ENCODE measurements around the gene WFDC2.
"Not testable (repeated sequence)": the region's sequence is repeated elsewhere in the genome, so short reads cannot be mapped to it uniquely, and the experiment has no call there.

Gene WFDC2

DNA sequence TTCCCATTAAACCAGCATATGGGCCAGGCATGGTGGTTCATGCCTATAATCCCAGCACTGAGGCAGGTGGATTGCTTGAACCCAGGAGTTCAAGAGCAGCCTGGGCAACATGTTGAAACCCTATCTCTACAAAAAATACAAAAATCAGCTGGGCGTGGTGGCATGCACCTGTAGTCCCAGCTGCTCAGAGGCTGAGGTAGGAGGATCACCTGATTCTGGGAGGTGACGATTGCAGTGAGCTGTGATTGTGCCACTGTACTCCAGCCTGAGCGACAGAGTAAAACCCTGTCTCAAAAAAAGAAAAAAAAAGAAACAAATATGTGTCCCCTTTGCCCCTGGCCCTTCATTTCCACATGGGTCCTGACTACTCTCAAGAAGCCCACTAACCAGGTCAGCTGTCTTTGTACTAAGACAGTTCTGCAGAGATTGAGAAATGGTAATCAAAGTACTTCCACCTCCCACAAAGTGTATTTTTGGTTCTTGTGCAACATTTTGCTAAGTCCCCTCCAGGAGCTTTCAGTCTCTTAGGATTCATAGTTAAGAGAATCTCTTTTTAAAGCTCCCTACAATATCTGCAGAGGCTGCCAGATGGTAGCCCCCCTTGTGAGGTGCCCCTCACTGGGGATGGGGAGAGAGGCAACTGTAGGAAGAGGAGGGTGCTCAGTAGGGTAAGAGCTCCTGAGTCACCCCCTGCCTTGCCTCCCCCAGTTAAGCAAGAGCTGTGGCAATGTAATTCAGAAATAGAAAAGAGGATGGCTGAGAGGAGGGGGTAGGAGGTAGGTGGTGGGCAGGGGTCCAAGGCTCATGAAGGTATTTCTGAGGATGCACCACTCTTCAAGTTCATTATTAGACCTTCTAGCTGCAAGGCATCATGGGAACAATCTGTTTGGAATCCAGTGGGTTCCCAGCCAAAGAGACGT lies 16.5 kb upstream of the WFDC2 start:
- no peak for DNase-seq

DNA sequence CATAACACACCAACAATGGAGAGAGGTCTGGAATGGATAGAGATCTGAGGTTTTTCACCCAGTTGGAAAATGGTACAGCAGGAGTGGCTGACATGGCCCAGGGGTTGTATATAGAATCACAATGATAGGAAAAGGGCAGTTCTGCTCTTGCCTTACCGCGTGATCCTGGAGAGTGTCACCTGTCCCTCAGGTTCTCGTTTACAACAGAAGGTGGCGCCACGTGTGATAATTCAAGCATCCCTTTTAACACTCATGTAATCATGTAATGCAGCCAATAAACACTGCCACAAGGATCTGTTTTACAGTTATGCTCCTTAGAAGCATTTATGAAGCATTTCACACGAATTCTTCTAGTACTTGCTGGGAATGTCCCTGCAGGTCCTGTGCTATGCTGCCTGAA lies 12.9 kb upstream of the WFDC2 start:
- DNase-seq, result peak; percentile 45 to 57

DNA sequence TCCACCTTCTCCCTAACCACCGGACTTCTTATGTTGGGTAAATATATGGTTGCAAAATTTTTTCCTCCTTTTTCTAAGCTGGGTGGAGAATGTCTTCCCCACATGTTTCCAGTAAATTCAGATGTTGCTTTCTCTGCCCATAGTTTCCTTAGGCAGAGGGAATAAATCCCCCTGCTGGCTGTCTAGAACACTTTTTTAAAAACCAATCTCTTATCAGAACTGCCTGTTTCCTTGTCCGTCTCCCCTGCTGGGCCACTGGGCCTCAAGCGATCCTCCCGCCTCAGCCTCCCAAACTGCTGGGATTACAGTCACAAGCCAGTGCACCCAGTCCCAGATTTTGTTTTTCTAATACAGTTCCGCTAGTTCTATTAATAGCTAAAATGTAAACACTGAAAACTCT lies 9.9 kb upstream of the WFDC2 start:
- DNase-seq, result no peak

DNA sequence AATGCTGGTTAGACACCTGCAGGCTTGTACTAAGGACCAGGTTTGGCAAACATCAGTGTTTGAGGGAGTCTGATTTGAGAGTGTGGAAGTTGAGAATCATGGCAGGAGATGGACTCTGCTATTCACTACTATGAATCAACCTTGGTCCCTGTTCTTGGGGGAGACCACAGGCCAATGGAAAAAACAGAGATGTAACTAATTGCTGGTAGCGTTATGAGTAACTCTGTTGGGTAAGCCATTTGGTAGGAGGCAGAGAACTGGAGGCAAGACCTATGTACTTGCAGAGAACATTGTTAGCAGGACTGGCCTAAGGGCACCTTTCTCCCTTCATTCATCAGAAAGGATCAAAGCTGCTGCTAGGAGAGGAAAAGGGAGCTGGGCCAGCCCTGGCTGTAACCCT lies 8.3 kb upstream of the WFDC2 start:
- DNase-seq, result no peak

DNA sequence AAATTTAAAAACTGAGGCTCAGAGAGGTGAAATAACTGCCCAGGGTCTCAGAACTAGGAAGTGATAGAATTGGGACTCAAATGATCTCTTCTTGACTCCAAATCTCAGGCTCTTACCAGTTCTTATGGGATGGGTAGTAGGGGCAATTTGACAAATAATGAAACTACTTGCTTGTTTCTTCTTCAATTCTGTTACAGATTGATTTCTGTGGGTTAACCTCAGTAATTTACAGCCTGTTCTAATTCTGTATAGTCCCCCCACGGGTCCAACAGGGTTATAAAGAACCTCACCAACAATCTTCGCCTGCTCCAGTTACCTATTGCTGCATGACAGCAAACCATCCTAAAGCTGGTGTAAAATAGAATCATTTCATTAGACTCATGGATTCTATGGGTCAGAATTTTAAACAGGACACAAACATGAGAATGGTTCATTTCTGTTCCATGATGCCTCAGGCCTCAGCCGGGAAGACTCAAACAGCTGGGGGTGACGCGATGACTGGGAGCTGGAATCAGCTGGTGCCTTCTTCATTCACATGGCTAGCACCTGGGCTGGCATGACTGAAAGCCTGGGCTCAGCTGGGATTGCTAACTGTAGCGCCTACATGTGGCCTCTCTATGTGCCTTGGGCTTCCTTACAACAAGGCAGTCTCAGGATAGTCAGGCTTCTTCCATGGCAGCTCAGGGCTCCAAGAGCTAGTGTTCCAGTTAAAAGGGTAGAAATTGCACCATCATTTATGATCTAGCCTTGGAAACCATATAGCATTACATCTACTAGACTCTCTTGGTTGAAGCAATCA lies 6.6 kb upstream of the WFDC2 start:
- DNase-seq, result no peak

DNA sequence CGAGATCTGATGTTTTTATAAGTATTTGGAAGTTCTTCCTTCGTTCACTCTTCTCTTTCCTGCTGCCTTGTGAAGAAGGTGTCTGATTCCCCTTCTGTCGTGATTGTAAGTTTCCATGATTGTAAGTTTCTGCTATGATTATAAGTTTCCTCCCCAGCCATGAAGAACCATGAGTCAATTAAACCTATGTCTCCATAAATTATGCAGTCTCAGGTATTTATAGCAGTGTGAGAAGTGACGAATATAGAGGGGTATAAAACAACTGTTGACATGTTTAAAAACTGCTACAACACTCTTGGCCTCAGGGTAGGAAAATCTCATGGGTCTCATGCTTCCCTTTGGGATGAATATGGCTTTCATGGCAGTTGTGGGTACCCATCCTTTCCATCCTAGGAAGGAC lies 5.8 kb upstream of the WFDC2 start:
- no peak for DNase-seq

DNA sequence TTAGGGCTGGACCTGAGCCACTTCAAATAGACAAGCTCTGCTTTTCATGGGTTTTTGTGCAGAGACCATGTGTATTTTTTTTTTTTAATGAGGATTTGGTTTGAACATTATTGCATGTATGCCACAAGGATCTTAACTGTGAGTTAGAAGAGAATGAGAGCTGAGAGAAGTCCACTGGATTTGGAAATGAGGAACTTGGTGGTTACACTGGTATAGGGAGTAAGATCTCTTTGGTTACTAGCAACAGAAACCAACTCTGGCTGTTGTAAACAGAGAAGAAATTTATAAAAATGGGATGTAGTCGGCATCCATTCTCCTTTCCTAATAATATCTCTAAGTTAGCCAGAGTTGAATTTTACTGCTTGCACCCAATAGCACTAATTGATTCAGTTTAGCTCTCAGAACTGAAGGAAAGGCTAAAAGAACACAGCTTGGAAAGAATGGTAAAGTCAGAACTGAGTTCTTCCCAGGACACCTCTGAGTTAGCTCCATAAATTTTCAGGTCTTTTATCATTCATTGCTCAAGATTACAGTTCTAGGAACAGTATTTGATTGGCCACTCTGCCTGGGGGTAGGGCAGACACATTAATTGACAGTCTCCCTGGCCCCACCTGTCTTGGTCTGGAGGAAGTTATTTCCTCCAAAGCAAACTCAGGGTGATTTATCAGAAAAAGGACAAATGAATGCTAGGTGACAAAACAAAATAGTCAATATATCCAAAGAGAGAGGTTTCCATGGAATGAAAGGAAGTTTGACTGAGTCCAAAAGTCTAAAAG lies 3.9 kb upstream of the WFDC2 start:
- DNase-seq, result no peak

DNA sequence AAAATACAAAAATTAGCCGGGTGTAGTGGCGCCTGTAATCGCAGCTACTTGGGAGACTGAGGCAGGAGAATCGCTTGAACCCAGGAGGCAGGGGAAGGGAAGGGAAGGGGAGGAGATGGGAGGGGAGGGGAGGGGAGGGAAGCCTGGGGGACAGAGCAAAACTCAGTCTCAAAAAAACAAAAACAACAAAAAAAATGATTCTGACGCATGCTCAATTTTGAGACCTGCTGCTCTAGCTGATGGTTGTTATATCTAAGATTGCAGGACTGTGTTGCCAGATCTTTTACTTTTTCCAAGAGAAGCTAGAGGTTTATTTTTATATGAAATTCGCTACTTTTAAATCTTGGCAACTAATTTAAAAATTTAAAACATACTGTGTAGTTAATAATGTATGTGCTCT lies 2.4 kb upstream of the WFDC2 start:
- DNase-seq, result no peak

DNA sequence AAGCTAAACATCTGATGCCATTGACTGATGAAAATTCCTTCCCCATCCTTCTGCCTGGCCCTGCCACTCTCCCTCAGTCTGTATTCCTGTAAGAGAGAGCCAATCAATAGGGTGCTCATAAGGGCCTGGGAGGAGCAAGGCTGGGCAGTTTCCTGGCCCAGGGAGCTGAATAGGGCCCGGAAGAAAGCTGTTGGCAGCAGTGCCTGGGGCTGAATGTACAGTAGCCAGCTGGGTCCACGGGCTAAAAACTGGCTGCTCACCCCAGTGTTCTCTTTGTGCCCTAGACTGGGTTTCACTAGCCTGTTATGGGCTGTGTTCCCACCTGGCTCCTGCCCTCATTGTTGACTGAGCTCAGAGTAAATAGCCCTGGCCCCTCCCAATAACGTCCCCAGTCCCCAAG lies 1.7 kb upstream of the WFDC2 start:
- DNase-seq, result no peak

DNA sequence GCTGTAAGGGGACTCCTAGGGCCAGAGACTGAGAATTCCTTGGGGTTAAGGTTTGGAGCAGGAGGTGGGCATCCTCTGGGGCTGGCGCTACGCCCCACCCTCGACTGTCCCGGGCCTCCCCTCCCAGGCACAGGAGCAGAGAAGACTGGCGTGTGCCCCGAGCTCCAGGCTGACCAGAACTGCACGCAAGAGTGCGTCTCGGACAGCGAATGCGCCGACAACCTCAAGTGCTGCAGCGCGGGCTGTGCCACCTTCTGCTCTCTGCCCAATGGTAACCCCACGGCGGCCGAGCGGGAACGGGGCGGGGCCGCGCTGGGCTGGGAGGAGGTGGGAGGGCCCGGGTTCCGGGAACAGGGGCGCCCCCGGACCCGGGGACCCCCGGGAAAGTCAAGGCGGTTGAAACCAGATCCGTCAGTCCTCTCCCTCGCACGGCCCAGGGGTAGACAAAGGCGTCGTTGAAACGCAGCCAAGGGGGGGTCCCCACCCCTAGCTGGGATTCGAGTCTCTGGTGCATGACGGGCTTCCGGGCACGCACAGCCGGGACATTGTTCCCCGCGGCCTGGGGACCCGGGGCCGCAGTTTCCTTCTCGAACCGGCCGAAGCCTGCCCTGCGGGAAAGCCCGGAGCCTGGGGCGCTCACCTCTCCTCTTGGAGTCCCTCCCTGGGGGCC lies 844 bp downstream of the WFDC2 start:
- DNase-seq, result peak; percentile 35 to 51

DNA sequence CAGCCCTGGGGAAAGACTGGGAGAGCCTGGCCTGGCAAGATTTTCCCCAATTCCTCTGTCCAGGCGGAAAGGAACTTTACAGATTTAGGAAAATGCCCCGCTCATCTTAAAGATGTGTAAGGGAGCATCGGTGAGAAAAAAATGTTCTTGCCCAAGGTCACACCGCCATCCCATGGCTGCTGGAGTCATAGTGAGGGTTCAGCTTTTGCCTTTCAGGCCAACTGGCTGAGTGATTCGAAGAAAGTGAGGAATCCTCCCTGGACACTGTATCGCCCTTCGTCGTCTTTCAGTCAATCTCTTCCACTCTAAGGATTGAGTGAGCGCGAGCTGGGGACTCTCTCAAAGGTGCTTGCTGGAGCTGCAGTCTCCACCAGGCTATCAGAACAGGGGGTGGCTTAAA lies 1.4 kb downstream of the WFDC2 start:
- peak in 1 of 2 experiments; percentile 18 for DNase-seq

DNA sequence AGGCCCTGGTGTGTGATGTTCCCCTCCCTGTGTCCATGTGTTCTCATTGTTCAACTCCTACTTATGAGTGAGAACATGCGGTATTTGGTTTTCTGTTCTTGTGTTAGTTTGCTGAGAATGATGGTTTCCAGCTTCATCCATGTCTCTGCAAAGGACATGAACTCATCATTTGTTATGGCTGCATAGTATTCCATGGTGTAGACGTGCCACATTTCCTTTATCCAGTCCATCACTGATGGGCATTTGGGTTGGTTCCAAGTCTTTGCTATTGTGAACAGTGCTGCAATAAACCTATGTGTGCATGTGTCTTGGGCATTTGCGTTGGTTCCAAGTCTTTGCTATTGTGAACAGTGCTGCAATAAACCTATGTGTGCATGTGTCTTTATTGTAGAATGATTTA lies 2.7 kb downstream of the WFDC2 start:
- not testable (repeated sequence) for DNase-seq

DNA sequence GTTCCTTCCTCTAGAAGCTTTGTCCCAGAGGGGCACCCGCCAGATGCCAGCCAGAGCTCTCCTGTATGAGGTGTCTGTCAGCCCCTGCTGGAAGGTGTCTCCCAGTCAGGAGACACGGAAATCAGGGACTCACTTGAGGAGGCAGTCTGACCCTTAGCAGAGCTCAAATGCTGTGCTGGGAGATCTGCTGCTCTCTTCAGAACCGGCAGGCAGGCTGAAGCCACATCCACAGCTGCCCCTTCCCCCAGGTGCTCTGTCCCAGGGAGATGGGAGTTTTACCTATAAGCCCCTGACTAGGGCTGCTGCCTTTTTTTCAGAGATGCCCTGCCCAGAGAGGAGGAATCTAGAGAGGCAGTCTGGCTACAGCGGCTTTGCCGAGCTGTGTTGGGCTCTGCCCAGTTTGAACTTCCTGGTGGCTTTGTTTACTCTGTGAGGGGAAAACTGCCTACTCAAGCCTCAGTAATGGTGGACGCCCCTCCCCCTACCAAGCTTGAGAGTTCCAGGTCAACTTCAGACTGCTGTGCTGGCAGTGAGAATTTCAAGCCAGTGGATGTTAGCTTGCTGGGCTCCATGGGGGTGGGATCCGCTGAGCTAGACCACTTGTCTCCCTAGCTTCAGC lies 8.1 kb downstream of the WFDC2 start:
- DNase-seq, result not testable (repeated sequence)

DNA sequence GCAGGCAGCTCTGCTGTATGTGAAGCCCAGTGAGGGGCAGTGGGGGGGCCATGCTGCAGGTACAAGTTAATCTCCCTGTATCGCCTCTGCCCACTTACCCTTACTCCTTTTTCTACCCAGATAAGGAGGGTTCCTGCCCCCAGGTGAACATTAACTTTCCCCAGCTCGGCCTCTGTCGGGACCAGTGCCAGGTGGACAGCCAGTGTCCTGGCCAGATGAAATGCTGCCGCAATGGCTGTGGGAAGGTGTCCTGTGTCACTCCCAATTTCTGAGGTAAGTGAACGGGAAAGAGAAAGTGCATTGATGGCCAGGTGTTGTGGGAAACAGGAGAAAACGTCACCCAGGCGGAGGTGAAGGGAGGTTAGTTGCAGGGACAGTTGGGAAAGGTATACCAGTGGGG lies 10.3 kb downstream of the WFDC2 start:
- no peak for DNase-seq

DNA sequence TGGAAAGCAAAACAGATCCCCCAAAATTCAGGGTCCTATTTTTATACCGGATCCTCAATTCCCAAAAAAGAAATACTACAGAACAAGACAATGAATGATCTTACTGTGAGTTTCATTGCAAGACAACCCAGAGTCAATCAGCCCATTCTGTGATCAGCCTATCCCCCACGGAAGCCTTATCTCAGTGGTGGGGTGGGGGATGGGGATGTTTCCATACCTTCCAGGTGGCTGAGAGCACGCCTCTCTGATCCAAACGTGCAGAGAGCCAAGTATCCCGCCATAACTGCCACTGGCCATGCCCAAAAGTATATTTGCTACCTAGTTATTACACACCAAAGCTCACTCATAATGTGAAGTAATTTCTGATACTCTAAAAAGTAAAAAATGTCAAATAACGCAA lies 15.1 kb downstream of the WFDC2 start:
- no peak for DNase-seq

DNA sequence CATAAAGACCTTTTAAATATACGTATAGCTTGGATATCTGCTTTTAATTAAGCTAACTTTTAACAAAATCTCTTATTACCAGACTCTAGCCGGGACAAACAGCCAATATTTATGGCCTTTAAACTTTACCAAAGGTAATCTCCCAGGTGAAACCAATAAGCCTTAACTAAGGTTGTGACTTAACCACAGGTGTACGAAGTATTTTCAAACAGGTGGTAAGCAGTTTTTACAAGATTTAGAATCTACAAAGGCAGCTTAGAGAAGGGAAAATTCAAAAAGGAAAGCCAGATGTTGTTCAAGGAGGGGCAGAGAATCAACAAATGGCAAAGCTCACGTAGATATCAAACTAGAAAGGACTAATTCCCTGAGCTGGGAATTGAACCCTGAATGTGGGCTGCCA lies 15.8 kb downstream of the WFDC2 start:
- no peak for DNase-seq

DNA sequence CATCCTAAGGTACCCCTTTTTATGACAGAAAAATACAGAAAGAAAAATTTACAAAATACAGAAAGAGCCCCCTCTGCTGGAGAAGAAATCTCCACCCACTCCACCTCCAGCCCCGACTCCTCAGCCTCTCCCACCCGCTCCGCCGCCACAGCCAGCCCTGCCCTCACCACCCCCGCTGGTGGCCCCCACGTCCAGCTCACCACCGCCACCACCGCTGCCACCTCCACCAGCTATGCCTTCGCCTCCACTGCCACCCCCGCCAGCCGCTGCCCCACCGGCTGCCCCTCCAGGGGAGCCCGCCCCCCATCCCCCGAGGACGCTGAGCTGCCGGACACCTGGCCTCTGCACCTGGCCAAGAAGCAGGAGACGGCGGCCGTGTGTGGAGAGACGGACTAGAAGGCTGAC lies 17.7 kb downstream of the WFDC2 start:
- DNase-seq, result no peak

DNA sequence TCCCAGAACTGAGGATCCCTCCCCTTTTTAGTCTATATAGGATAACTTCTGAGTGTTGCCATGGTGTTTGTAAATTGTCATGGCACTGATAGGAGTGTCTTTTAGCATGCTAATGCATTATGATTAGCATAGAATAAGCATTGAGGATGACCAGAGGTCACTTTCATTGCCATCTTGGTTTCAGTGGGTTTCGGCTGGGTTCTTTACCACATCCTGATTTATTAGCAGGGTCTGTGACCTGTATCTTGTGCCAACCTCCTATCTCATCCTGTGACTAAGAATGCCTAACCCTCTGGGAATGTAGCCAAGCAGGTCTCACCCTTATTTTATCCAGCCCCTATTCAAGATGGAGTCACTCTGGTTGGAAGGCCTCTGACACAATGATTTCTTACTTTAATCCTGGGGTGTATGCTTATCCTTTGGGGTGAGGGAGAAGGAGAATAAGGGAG lies 19.6 kb downstream of the WFDC2 start:
- DNase-seq, result no peak

DNA sequence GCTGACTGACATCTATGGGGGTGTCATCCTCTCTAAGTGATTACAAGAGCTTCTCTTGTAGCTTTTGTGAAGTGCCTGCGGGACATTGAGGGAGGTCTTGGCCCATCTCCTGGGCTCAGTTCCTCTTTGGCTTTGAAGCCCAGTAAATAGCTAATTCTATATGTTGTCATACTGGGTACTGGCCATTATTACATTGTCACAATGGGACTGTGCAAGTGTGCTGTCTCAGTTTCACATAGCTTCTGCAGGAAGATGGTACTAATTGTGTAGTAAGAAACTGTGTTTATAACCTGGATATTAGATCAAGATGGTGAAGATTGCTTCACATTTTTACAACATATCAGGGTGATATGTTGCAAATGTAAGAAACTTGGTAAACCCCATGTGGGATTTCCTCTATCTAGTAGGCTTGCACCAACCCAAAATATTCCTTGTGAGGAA lies 26.0 kb downstream of the WFDC2 start:
- no peak for DNase-seq

DNA sequence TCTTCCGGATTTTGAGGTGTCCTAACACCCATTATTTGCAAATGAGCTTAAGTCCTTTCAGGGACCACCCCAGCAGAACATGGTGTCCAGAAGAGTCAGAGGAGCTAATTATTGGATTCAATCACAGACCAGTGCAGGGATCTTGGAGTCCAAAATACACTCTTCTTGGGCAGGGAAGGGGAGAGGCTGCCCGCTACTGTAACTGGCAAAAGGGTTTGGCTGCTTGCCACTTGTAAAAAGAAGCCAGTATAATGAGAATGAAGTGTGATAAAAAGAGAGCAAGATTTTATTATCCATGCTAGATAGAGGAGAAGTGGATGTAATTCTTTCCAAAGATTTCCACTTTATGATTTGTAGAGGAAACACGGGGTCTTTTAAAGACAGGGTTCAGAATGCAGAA lies 26.6 kb downstream of the WFDC2 start:
- no peak for DNase-seq

DNA sequence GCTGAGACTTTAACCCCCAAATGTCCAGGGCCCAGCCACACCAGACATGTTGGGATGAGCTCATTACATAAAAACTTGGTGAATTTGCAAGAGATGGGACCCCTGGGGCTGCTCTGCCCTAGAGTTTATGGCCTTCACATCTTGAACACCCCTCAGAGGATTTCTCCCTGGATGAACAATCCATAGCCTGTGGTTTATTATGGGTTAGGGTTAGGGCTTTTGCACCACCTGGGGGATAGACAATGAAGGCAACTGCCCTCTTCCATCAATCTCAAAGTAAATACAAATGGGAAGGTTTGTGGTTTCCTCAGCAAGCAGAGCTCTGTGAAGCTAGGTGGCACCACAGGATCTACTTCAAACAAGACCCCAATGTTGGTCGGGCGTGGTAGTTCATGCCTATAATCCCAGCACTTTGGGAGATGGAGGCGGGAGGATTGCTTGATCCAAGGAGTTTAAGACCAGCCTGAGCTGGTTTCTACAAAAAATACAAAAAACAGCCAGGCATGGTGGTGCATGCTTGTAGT lies 28.5 kb downstream of the WFDC2 start:
- no peak for DNase-seq

DNA sequence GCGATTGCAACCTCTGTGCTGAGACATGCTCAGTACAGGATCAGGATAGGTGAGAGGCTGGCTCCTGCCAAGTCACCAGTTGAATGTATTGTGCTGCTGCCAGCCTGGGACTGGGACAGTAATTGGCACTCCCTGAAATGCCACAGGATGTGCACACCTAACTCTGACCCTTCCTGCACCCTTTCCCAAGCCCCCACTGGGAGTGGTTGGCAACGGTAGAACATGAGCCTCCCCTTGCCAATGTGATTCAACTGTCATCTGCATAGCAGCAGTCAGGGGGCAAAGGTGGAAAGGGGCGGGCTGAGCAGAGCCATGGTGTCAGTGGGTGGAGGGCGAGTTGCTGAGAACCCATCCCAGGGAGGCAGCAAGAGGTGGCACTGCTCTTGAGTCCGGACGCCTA lies 30.5 kb downstream of the WFDC2 start:
- no peak for DNase-seq

Measured in activated CD4-positive, alpha-beta T cell treated with anti-CD3 and anti-CD28 coated beads, Interleukin-2, amount 50 U/mL, for 48 hours (primary cell).